HUDEP-2 (cell line): ENCODE data around the gene UNC13B.
"Not testable (repeated sequence)": the region's sequence is repeated elsewhere in the genome, so short reads cannot be mapped to it uniquely, and the experiment has no call there.

Experiments used
- DNase-seq, 76 experiments: peaks; one replicate each; lab custom pipeline; 2025; ENCODE audit not compliant: unreplicated experiment in 76 of 76; lab: John Stamatoyannopoulos, UW

The UNC13B gene

GRCh38 chr9:35162605-35163315, 951 bp downstream of the UNC13B start:
- DNase-seq: no peak

GRCh38 chr9:35163413-35163812, 1.6 kb downstream of the UNC13B start:
- no peak for DNase-seq

GRCh38 chr9:35164711-35165110, 2.9 kb downstream of the UNC13B start:
- DNase-seq: no peak

- not testable (repeated sequence) for DNase-seq
Measured at GRCh38 chr9:35167429-35167828, 5.6 kb downstream of the UNC13B start.

- no peak for DNase-seq
Measured at GRCh38 chr9:35168963-35169362, 7.2 kb downstream of the UNC13B start.

- no peak for DNase-seq
Measured at GRCh38 chr9:35172878-35173277, 11.1 kb downstream of the UNC13B start.

- no peak for DNase-seq
Measured at GRCh38 chr9:35177520-35177919, 15.7 kb downstream of the UNC13B start.

GRCh38 chr9:35179347-35180280, 17.8 kb downstream of the UNC13B start:
- peak in 4 of 76 experiments; percentile 1 to 19 (median 12) for DNase-seq

- no peak for DNase-seq
Measured at GRCh38 chr9:35180801-35181200, 19.0 kb downstream of the UNC13B start.

GRCh38 chr9:35182401-35182800, 20.6 kb downstream of the UNC13B start:
- DNase-seq: not testable (repeated sequence)

- not testable (repeated sequence) for DNase-seq
Measured at GRCh38 chr9:35182996-35183754, 21.4 kb downstream of the UNC13B start.

GRCh38 chr9:35183755-35184480, 22.1 kb downstream of the UNC13B start:
- DNase-seq: not testable (repeated sequence)

GRCh38 chr9:35186524-35186923, 24.7 kb downstream of the UNC13B start:
- no peak for DNase-seq

GRCh38 chr9:35190203-35190602, 28.4 kb downstream of the UNC13B start:
- DNase-seq: no peak

- no peak for DNase-seq
Measured at GRCh38 chr9:35191105-35191504, 29.3 kb downstream of the UNC13B start.

- DNase-seq: peak in 1 of 76 experiments; percentile 7
Measured at GRCh38 chr9:35193762-35194161, 32.0 kb downstream of the UNC13B start.

- no peak for DNase-seq
Measured at GRCh38 chr9:35195683-35196082, 33.9 kb downstream of the UNC13B start.

GRCh38 chr9:35198191-35198590, 36.4 kb downstream of the UNC13B start:
- DNase-seq: no peak

GRCh38 chr9:35203528-35203927, 41.7 kb downstream of the UNC13B start:
- no peak for DNase-seq

- DNase-seq: no peak
Measured at GRCh38 chr9:35205340-35205739, 43.5 kb downstream of the UNC13B start.
